ENCODE results near the gene OR1J2.
"Not testable (repeated sequence)": the region's sequence is repeated elsewhere in the genome, so short reads cannot be mapped to it uniquely, and the experiment has no call there.

Gene OR1J2, protein sequence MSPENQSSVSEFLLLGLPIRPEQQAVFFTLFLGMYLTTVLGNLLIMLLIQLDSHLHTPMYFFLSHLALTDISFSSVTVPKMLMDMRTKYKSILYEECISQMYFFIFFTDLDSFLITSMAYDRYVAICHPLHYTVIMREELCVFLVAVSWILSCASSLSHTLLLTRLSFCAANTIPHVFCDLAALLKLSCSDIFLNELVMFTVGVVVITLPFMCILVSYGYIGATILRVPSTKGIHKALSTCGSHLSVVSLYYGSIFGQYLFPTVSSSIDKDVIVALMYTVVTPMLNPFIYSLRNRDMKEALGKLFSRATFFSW

DNA sequence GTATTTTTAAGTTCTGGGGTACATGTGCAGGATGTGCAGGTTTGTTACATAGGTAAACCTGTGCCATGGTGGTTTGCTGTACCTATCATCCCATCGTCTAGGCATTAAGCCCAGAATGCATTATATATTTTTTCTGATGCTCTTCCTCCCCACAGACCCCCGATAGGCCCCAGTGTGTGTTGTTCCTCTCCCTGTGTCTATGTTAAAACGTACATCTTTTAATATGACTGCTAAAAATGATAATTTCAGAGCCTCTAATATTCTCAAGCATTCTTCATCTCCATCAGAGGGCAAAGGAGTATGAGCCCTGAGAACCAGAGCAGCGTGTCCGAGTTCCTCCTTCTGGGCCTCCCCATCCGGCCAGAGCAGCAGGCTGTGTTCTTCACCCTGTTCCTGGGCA, at the start of gene OR1J2:
Gene OR1J2, plus strand, starts transcription at position 301 of the 400 bp plus-strand sequence. Its CDS starts 0 bp downstream, at position 301.
- no peak for DNase-seq

DNA sequence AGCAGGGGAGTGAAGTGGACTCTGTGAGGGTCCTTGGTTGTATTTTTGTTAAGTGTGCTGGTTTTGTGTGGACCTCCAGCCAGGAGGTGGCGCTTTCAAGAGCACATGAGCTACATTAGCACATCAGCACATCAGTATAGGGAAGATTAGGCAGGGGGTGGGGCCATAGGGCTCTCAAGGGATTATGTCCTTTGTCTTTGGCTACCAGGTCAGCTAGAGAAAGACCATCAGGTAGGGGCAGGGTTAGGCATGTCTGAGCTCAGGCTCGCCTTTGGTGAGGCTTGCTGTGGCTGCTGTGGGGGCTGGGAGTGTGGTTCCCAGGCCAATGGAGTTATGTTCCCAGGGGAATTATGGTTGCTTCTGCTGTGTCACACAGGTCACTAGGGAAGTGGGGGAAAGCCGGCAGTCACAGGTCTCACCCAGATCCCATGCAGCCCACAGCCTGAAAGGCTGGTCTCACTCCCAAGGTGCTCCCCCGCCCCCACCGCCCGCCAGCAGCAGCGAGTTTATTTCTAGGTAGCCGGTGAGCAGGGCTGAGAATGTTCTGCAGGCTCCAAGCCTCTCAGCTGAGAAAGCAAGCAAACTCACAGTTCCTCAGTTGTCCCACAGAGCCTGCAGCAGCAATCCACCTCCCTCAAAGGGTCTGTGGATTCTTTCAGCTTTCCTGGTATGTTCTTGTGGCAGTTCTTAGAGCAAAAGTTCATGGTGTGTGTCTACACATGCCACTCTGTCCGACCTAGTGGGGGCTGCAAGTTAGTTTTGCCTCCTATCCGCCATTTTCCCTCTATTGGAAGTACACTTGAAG, 46.6 kb upstream of the OR1J2 start:
- no peak for DNase-seq

DNA sequence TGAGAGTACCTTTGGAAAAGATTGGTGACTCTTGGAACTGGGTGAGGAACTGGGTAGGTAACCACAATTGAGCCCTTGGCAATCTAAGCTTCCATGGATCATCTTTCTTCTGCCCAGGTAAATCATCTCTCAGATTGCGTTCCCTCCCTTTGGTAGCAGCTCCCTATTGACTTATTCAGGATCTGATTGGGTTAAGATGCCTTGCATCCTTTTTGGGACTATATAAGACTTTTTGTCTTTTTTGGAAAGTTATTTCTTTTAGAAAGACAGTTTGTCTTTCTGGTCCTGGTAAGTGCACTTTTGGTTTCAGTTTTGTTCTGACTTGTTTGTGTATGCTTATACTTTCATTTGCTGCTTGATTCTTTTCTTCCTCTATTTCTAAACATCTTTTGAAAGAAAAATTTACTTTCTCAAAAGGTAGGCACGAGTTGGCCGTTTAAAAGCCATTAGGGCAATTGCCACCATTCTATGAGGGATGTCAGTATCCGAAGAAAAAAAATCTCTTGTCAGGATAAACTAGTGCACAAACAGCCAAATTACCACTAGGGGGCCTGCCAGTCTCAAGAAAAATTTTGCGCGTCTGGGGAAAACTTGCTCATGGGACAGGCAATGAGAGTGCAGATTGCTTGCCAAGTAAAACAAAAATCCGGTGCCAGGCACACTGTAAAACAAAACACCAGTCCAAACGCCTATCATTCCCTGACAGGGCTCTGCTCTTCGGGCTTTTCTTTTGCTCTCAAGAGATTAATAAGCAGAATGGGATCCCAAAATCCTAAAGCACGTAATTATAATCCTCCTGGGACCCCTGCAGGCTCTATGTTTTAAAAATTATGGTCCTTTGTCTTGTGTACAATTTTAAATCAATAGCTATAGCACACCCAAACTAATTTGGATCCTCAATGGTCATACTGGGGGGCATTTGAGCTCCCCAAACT, 45.7 kb upstream of the OR1J2 start:
- DNase-seq = peak; percentile 15 to 77 (median 48)

DNA sequence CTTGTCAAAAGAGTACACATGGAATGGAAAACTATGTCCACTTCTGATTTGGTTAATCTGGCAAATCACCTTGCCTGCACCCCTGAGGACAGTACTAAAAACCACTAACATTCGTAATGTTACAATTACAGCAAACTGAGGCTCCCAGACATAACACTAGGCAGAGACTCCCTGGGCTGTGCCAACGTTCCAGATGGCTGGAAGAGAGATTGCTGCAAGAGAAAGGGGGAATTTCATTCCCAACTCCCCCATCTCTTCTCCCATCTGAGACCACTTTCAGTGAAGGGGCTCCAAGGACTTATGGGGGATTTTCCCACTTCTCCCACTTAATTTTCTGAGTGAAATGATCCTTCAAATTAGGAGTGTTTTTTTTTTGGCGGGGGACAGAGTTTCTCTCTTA, 44.1 kb upstream of the OR1J2 start:
- no peak for DNase-seq

DNA sequence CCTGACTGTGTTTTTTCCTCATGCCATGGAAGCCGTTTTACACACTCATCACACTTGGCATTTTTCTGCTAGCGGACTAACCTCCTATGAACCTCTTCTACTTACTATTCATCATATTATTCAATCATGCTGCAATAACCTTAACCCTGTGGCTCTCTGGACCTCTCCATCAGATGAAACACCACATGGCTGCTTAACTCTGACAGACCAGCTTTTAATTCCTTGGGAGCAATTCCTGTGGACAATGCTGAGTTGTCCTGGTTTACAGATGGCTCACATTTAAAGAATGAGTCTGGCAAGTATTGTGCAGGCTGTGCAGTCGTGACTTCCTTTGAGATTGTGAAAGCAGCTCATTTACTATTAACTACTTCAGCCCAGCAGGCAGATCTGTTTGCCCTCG, 41.9 kb upstream of the OR1J2 start:
- DNase-seq = no peak

DNA sequence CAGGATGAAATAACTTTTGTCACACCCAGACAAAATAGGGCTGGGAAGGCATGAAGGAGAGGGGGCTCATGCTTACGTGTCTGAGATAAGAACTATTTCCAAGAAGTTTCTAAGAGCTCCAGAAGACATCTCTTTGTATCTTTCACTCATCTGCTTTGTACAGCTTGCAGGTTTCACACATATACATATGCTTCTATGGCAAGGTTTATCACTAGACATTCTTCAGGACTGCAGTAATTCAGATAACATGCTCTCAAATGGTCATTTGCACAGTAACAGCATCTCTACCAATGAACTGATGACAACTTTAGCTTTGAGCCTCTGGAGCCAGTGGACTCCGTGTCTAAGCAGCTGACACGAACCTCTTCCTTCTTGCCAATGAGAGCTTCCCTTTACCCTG, 36.0 kb upstream of the OR1J2 start:
- DNase-seq = no peak

DNA sequence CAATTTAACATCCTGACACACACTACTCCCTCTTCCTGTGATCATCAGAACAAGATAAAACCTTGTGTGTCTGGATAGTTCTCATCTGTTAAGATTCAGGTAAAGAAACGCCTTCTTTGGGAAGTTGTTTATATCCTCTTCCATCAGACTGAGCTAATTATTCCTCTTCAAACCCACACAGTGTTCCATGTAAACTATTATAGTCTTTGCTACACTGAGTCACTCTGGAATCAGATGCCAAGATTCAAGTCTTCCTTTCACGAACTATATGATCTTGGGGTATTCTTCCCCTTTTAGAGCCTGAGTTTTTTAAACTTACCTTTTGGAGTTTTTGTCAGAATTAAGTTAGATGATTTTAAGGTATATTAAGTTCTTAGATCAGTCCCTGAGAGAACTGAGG, 34.9 kb upstream of the OR1J2 start:
- DNase-seq = no peak

DNA sequence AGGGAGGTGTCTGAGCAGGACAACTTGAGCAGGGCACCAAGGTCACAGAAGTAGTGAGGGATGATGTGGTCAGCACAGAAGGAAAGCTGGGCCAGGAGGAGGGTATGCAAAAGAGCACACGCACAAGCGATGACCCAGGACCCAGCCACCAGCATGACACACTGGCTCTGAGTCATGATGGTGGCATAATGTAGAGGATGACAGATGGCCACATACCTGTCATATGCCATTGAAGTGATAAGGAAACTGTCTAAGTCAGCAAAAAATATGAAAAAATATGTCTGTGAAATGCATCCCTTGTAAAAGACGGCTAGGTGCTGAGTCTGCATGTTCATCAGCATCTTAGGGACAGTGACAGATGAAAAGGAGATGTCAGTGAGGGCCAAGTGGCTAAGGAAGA, 33.3 kb upstream of the OR1J2 start:
- DNase-seq = no peak

DNA sequence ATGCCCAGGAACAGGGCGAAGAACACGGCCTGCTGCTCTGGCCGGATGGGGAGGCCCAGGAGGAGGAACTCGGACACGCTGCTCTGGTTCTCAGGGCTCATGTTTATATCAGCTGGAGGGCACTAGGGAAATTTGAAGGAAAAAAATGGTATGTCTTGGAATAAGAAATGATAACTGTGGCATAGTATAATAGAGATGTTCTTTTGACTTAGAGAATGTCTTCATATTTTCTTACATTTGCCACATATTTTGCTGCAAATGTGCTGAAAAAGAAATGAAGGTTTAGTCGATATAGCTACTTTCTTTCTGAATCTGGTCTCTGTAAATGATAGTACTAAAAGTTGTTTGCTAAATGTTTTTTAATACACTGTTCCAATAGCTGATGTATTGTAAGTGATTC, 32.8 kb upstream of the OR1J2 start, which contains the start of gene OR1J1:
Gene OR1J1, minus strand, starts transcription at position 101 of the 400 bp plus-strand sequence. Its CDS starts 0 bp downstream, at position 101.
- no peak for DNase-seq

DNA sequence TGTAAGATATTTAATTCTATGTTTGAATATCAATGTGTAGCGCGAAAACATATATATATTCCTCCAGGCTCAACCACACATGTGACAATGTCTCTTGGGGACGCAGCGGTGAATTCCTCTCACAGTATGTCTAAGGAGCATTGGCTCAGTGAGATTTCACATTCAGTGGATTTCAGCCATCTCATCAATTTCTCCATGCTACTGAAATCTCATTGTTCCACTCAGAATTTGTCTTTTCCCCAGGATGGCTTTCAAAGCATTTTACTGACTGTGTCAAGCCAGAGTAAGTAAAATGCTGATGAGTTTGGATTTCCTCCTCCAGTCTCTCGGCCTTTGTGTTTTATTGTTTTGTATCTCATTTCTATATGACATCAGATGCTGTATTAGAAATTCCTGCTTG, 31.5 kb upstream of the OR1J2 start:
- DNase-seq = no peak

DNA sequence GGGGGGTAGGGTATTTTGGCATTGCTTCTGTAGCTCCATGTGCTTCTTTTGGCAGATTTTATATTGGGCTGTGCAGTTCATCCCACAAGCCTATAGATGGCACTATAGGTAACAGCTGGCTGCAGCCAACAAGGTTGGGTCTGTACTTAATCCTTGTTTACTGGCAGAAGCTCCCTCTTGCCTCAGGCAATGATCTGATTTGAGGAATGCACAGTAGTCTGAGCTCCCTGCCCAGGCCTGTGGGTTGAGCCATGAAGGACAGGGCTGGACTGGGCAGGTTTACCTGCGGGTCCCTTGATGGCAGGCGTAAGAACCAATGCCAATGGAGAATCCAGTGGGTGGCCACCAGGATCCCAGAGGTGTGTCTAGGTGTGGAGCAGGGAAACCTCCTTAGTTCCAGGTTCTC, 11.7 kb upstream of the OR1J2 start:
- peak in 1 of 6 experiments; percentile 7 for DNase-seq

DNA sequence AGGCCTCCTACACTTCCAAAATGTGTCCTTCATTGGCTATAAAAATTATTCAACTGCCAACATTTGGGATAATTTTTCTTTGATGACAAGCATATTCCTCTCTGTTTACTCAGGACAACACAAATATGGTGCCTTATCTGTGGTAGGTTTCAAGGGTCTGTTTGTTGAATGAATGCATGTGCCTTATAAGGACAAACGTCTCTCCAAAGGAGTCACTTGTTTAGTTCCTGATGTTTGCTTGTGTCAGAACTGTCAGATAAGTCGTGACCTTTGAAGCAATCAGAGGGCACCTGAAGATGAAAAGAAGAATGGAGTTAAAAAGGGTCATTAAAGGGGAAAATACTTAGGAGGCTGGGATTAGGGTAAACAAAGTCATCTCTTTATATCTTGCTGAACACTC, 3.6 kb upstream of the OR1J2 start:
- DNase-seq = no peak

DNA sequence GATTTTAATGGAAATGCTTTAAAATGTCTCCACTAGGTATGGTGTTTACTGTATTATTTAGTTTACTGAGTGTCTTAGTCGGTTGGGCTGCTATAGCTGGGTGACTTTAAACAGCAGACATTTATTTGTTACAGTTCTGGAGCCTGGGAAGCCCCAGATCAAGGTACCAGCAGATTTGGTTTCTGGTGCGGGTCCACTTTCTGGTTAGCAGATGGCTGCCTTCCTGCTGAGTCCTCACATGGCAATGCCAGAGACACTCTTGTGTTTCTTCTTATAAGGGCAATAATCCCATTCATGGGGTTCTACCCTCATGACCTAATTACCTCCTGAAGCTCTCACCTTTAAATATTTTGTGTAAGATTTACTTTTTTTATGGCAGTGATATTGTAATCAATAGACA, 7.6 kb downstream of the OR1J2 start:
- DNase-seq = no peak

DNA sequence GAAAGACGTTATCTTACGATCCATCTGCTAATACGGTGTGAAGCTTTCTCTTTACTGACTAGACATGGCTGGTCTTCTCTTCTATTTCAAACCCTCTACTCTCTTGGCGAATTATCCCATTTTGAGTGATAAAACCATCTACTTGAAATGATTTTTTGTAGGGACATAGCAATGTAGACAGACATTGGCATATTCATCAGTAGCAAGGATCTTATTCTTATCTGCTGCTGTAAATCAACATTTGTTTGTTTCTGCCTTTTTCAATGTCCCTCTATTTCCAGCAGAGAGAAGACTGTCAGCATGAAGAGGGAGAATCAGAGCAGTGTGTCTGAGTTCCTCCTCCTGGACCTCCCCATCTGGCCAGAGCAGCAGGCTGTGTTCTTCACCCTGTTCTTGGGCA, 8.2 kb downstream of the OR1J2 start, which contains the start of gene OR1J4:
Gene OR1J4, plus strand, starts transcription at position 301 of the 400 bp plus-strand sequence. Its CDS starts 0 bp downstream, at position 301.
- DNase-seq = no peak

DNA sequence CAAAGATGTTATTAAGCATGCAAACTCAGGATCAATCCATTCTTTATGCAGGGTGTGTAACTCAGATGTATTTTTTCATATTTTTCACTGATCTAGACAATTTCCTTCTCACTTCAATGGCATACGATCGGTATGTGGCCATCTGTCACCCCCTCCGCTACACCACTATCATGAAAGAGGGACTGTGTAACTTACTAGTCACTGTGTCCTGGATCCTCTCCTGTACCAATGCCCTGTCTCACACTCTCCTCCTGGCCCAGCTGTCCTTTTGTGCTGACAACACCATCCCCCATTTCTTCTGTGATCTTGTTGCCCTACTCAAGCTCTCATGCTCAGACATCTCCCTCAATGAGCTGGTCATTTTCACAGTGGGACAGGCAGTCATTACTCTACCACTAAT, 8.8 kb downstream of the OR1J2 start:
- no peak for DNase-seq

DNA sequence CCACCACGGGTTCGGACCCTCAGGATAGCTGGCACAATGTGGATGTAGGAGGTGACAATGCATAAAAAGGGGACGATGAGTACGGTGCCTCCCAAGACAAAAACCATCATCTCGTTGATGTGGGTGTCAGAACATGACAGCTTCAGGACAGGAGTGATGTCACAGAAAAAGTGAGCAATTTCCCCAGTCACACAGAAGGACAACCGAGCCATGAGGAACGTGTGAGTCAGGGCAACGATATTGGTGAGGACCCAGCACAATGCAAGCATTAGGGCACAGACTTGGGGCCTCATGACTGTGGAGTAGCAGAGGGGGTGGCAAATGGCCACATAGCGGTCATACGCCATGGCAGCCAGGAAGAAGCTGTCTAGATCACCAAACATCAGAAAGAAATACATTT, 16.0 kb downstream of the OR1J2 start:
- no peak for DNase-seq

DNA sequence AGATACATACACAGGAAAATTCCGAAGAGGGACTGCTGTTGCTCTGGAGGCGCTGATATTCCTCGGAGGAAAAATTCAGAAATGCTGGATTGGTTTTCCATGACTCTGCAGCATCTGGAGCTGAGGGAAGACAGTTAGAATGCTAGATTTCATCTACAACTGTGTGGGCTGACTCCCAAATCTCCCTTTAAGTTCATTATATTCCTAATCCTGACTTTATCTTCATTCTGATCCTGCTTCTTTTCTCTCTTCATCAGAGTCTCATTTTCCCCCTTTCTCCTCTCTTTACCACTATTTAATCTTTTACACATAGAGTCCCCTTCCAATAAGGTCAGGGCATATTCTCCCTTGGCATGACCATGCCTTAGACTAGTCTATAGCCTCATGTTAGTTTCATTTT, 16.6 kb downstream of the OR1J2 start, which contains the start of gene OR1N1:
Gene OR1N1, minus strand, starts transcription at position 101 of the 400 bp plus-strand sequence. Its CDS starts 0 bp downstream, at position 101.
- DNase-seq = no peak

DNA sequence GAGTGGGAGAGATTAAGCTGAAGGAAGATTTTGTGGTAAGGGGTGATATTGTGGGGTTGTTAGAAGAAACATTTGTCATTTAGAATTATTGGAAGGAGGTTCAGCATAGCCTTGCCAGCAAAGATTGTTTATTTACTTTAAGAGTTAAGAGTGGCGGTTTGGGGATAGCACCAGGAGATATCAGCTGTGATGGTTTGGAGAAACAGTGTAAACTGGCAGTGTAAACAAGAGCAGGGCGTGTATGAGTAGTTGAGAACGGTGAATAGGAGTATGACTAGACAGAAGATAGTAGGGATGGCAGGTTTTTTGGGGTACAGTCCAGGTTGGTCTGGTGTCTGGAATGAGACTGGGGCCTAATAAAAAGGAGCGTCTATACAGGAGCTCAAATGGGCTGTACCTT, 20.6 kb downstream of the OR1J2 start:
- DNase-seq = not testable (repeated sequence)

DNA sequence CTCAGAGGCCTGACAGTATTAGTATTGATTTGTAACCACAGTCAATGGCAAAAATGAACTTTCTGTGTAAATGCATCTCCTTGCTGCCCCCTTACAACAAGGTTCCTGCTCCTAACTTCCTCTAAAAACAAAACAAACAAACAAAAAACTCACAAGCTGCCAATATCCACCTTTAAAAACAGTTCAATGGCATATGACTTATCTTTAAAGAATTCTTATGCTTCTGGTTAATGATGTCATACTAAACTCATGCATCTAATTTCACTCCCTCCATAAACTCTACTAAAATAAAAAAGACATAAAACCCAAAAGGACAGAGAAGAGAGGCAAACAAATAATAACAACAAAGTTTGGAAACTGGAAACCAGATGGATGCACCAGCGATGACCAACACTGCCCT, 25.5 kb downstream of the OR1J2 start:
- DNase-seq = no peak

DNA sequence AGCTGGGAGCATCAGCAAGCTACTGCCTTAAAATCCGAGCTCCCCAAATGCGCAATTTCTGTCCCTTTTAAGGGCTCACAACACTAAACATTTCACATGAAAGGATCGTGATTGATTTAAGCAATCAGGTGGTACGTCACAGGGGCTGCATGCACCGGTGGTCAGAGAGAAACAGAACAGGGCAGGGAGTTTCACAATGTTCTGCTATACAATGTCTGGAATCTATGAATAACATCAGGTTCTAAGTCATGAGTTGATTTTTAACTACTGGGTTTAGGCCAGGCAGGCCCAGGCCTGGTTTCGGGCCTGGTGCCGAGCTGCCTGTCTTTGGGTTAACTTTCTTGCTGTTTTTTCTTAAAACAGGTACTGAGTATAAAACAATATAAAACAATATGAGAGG, 26.5 kb downstream of the OR1J2 start:
- not testable (repeated sequence) for DNase-seq

DNA sequence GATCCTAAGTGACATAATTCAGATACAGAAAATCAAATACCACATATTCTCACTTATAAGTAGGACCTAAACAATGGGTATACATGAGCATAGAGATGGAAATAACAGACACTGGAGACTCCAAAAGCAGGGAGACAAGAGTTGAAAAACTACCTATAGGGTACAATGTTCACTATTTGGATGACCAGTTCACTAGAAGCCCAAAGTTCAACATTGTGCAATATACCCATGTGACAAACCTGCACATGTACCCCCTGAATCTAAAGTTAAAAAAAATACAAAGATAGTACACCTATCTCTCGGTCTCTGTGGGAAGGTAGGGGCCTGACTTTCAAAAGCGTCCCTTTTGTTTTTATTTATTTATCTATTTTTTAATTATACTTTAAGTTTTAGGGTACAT, 28.2 kb downstream of the OR1J2 start:
- no peak for DNase-seq

DNA sequence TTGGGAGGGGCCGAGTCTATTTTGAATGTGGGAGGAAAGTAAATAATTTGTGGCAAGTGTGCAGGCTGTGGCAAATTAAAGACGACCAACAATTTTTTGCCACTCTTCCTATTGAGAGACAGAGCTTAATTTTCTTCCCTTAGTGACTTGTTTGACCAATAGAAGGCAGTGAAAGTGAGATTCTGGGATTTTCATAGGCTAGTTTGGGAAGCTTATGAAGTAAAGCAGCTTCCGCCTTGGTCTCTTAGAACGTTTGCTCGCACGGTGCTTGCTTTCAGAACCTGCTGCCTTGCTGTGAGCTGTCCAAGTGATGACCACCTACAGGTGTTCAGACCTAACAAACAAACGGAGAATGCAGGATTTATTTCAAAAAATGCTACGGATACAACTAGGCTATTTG, 35.6 kb downstream of the OR1J2 start:
- no peak for DNase-seq

DNA sequence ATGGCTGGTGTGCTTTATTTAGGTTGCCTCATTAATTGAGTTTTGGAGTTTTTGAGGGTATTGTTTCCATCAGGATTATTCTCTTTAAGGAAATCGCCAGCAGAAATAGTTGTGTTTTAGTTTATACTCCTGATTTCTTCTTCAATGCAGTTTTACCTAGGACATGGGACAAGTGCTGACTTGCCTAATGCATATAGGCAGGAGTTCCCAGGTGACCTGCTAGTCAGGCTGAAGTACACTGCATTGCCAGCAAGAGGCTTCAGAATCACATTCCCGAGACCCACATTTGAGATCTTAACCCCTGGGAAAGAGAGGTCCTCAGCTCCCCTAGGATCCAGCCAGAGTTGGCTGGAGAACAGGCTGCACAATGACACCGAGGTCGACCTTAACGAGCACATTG, 40.8 kb downstream of the OR1J2 start:
- no peak for DNase-seq

Measured in stimulated activated naive CD4-positive, alpha-beta T cell (primary cell).